Common myeloid progenitor, CD34-positive (primary cell): Measurements from ENCODE around the gene CYLD.

ENCODE experiments used
- CTCF ChIA-PET: fragments of 350-600 bp; sonication (Branson Sonifier 250); formaldehyde crosslinking; loops from one replicate; lab custom pipeline; 2021; ENCODE audit warnings: antibody characterized with exemption; lab: Charles Lee
- POLR2A ChIA-PET: fragments of 350-600 bp; sonication (Branson Sonifier 250); formaldehyde crosslinking; loops from one replicate; lab custom pipeline; 2021; ENCODE audit warnings: antibody characterized with exemption; lab: Charles Lee
- DNase-seq, 3 donors: peaks; one replicate each; pipeline versions ENCODE4 v3.0.0 to v3.0.0-alpha.2; 2013
- H3K27ac ChIP-seq, 2 experiments: 1 replicate in 1 of 2; 2 replicates in 1 of 2; pipeline ENCODE4 v1.7.0; 2013; ENCODE audit warnings: inconsistent platforms in 2 of 2, low read length in 2 of 2, mild to moderate bottlenecking in 2 of 2, low read depth in 1 of 2, moderate library complexity in 1 of 2; ENCODE audit not compliant: severe bottlenecking in 2 of 2, insufficient read depth in 1 of 2, poor library complexity in 1 of 2
- H3K27me3 ChIP-seq, 5 experiments: replicated peaks in 2 of 5; 1 replicate in 3 of 5; 2 replicates in 2 of 5; pipeline versions ENCODE4 v1.6.1 to v1.7.0; 2013; ENCODE audit warnings: low read length in 4 of 5, mild to moderate bottlenecking in 2 of 5, moderate library complexity in 2 of 5, inconsistent platforms in 1 of 5; ENCODE audit not compliant: insufficient read depth in 5 of 5, control insufficient read depth in 4 of 5
- H3K36me3 ChIP-seq, 4 experiments: 1 replicate in 2 of 4; 2 replicates in 2 of 4; pipeline versions ENCODE4 v1.6.1 to v1.7.0; 2013; ENCODE audit warnings: low read length in 3 of 4, control low read depth in 1 of 4, mild to moderate bottlenecking in 1 of 4; ENCODE audit not compliant: control insufficient read depth in 4 of 4, insufficient read depth in 4 of 4
- H3K4me1 ChIP-seq, 4 experiments: 1 replicate in 3 of 4; 2 replicates in 1 of 4; pipeline versions ENCODE4 v1.6.1 to v1.7.1; 2013; ENCODE audit warnings: low read length in 3 of 4, mild to moderate bottlenecking in 3 of 4, control low read depth in 1 of 4, inconsistent platforms in 1 of 4, moderate library complexity in 1 of 4; ENCODE audit not compliant: control insufficient read depth in 4 of 4, insufficient read depth in 4 of 4; ENCODE audit errors: control extremely low read depth in 1 of 4
- H3K4me3 ChIP-seq, 7 experiments: 1 replicate in 4 of 7; 2 replicates in 3 of 7; pipeline versions ENCODE4 v1.5.1 to v1.7.0; 2013; ENCODE audit warnings: mild to moderate bottlenecking in 7 of 7, low read length in 6 of 7, moderate library complexity in 6 of 7, inconsistent platforms in 2 of 7, low read depth in 2 of 7, control low read depth in 1 of 7; ENCODE audit not compliant: insufficient read depth in 4 of 7, control insufficient read depth in 1 of 7; ENCODE audit errors: extremely low read depth in 1 of 7
- H3K9me3 ChIP-seq, 5 experiments: 1 replicate in 4 of 5; 2 replicates in 1 of 5; pipeline versions ENCODE4 v1.6.1 to v1.7.1; 2013; ENCODE audit warnings: low read length in 4 of 5, mild to moderate bottlenecking in 2 of 5, inconsistent platforms in 1 of 5, low read depth in 1 of 5, moderate library complexity in 1 of 5; ENCODE audit not compliant: control insufficient read depth in 4 of 5, insufficient read depth in 2 of 5; ENCODE audit errors: control extremely low read depth in 1 of 5
- WGBS: methylation state at CpG from one replicate; pipeline ENCODE4 v1.1.5; 2013; ENCODE audit not compliant: insufficient coverage; 5-methylcytosine and 5-hydroxymethylcytosine counted together

Gene CYLD

DNA sequence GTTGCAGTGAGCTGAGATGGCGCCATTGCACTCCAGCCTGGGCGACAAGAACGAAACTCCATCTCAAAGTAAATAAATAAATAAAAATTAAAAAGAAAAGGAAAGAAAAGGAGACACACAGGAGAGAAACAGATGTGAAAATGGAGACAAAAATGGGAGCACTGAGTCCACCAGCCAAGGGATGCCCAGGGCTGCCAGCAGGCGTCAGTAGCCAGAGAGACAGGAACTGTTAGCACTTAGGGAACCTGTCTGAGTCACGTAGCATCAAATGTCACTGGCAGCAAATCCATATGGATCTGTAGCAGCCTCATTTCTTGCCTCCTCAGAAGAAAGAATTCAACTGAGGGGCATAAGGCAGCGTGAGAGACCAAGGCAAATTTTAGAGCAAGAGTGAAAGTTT lies 79.7 kb downstream of the CYLD start:
- Histone ChIP-seq H3K9me3 (no peaks in the 10 kb centered on the region), H3K27me3 (no peaks in the 10 kb centered on the region), H3K4me3 (no peak overlapping the region), H3K4me1 (peaks cover 0 to 5% (median 0%) of the 10 kb centered on the region in 4 experiments), H3K36me3 (no peaks in the 10 kb centered on the region), H3K27ac (no peak overlapping the region)
- CTCF ChIA-PET: interaction anchor here (0.7 to 1.4 kb wide), 3 partner anchors 9 to 45 kb away, joined by 3 to 4 read pairs (median 3); no protein-coding TSS in a partner anchor
- 98% methylated on average over 3 of the region's 6 CpGs for WGBS
- POLR2A ChIA-PET: no interaction called here
- DNase-seq: no peak

DNA sequence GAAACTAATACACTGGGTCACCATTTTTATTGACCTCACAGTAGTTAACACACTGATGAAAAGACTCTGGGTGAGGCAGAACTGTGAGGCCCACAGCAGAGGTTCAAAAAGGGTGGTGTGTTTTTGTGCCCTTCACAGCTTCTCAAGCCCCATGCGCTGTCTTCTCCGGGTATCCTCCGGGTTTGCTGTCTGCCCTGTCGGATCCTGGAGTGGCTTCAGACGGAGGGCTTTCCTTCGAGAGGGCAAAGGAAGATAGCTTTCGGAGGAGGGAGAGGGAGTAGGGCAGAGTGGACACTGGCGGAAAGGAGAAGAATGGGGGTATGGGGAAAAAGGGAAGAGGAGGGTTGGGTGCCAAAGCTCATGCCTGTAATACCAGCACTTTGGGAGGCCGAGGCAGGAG lies 80.8 kb downstream of the CYLD start:
- 81% methylated on average over 6 of the region's 9 CpGs for WGBS
- ChIA-PET CTCF (interaction anchor here (0.9 to 2.0 kb wide), 4 partner anchors 10 to 16 kb away, joined by 3 to 7 read pairs (median 4); no protein-coding TSS in a partner anchor), POLR2A (no interaction called here)

DNA sequence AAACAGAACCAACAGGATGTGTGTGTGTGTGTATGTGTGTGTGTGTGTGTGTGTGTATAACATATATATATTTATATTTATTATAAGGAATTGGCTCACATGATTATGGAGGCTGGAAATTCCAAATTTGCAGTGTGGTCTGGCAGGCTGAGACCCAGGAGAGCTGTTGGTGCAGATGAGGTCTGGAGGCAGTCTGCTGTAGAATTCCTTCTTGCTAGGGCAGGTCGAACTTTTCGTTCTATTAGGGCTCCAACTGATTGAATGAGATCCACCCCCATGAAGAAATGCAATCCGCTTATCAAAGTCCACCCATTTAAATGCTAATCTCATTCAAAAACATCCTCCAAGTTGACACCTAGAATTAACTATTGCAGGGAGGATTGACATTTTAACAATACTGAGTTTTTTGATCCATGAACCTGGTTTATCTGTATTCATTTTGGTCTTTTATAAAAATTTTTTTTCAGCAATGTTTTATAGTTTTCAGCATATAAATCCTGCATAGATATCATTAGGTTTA lies 85.0 kb downstream of the CYLD start:
- CTCF ChIA-PET: interaction anchor here (1.3 to 3.7 kb wide), 3 partner anchors 8 to 21 kb away, joined by 6 to 20 read pairs (median 6); no protein-coding TSS in a partner anchor
- peaks cover 0 to 5% (median 0%) of the 10 kb centered on the region in 4 experiments for H3K4me1 ChIP-seq
- DNase-seq: no peak
- POLR2A ChIA-PET: no interaction called here
- no peak overlapping the region for H3K27ac ChIP-seq
- H3K4me3 ChIP-seq: no peak overlapping the region
- no peaks in the 10 kb centered on the region for H3K27me3 ChIP-seq
- WGBS: 100% methylated on average over 2 of the region's 3 CpGs
- peaks cover 0 to 5% (median 0%) of the 10 kb centered on the region in 5 experiments for H3K9me3 ChIP-seq
- no peaks in the 10 kb centered on the region for H3K36me3 ChIP-seq

More for the DNA sequence above, 80.8 kb downstream of the CYLD start:
- H3K9me3 ChIP-seq: no peaks in the 10 kb centered on the region
- no peak overlapping the region for H3K4me3 ChIP-seq
- peaks cover 0 to 5% (median 0%) of the 10 kb centered on the region in 4 experiments for H3K4me1 ChIP-seq
- DNase-seq: no peak
- H3K36me3 ChIP-seq: no peaks in the 10 kb centered on the region
- no peak overlapping the region for H3K27ac ChIP-seq
- H3K27me3 ChIP-seq: no peaks in the 10 kb centered on the region

DNA sequence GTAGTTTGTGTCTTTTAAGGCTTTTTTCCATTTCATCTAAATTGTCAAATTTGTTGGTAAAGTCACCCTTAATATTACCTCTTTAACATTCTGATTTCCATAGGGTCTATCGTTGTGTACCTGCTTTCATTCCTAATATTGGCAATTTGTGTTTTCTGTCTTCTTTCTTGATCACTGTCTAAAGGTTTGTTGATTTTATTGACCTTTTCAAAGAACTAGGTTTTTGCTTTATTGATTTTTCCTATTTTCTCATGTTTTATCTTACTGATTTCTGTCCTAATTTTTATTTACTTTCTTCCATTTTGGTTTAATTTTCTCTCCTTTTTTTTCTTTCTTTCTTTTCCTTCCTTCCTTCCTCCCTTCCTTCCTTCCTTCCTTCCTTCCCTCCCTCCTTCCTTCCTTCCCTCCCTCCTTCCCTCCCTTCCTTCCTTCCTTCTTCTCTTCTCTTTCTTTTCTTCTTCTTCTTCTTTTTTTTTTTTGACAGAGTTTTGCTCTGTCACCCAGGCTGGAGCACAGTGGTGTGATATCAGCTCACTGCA lies 86.3 kb downstream of the CYLD start:
- ChIA-PET CTCF (interaction anchor here (2.1 kb wide), 1 partner anchor 22 kb away, joined by 6 read pairs; no protein-coding TSS in a partner anchor), POLR2A (no interaction called here)
- H3K27ac ChIP-seq: no peak overlapping the region
- peaks cover 0 to 5% (median 0%) of the 10 kb centered on the region in 4 experiments for H3K4me1 ChIP-seq
- DNase-seq: no peak
- no peaks in the 10 kb centered on the region for H3K27me3 ChIP-seq
- H3K36me3 ChIP-seq: no peaks in the 10 kb centered on the region
- H3K9me3 ChIP-seq: peaks cover 0 to 5% (median 0%) of the 10 kb centered on the region in 5 experiments
- WGBS: no CpG with 5 or more reads among the region's 1 CpG
- H3K4me3 ChIP-seq: no peak overlapping the region

DNA sequence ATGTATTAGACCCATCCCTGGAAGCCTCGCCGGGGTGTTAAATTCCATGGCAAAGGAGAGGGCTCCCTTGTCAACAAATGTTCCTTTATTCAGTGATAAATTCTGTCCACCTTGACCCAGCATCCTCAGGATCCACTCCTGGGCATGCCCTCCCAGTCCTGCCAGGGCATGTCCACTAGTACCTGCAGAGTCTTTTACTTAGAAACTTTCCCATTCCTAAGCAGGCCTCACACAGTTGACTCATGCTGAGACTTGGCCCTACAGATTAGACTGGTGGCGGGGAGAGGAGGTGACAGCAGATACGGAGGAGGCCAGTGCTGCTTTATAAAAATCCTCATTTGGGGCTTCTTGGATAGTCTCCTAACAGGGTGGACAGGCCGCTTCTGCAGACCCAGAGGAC lies 88.8 kb downstream of the CYLD start:
- Histone ChIP-seq H3K4me3 (no peak overlapping the region), H3K27me3 (no peaks in the 10 kb centered on the region), H3K36me3 (no peaks in the 10 kb centered on the region), H3K9me3 (peaks cover 0 to 5% (median 0%) of the 10 kb centered on the region in 5 experiments), H3K27ac (no peak overlapping the region), H3K4me1 (no peaks in the 10 kb centered on the region)
- no peak for DNase-seq
- 93% methylated on average over 4 of the region's 5 CpGs for WGBS
- CTCF ChIA-PET: interaction anchor here (0.8 to 1.2 kb wide), 3 partner anchors 10 to 24 kb away, joined by 3 to 6 read pairs (median 3); no protein-coding TSS in a partner anchor
- POLR2A ChIA-PET: no interaction called here

DNA sequence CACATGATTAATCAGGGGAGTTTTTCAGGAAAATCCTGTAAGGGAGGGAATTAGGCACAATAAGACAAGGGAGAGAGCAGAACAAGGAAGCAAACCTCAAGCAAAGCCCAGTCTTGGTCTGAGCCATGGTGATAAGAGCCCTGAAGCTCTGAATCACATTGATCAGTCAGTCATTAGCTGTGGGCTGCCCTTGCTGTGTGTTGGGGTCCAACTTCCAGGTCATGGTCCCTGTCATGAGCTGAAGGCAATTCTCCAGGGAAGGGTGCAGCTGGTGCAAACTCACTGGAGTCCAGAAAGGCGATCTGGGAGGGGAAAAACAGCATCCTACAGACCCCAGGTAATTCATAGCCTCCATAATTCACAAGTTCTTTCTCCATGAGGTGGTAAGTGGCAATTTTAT lies 89.9 kb downstream of the CYLD start:
- CTCF ChIA-PET: interaction anchor here (1.0 to 1.3 kb wide), 4 partner anchors 9 to 25 kb away, joined by 3 to 6 read pairs (median 5); no protein-coding TSS in a partner anchor
- POLR2A ChIA-PET: no interaction called here
- whole genome bisulfite sequencing: no CpG with 5 or more reads among the region's 1 CpG
- Histone ChIP-seq H3K4me3 (no peak overlapping the region), H3K27ac (no peak overlapping the region), H3K9me3 (peaks cover 0 to 5% (median 0%) of the 10 kb centered on the region in 5 experiments), H3K36me3 (no peaks in the 10 kb centered on the region), H3K4me1 (no peaks in the 10 kb centered on the region), H3K27me3 (peaks cover 0 to under 1% (median 0%) of the 10 kb centered on the region in 5 experiments)
- no peak for DNase-seq

DNA sequence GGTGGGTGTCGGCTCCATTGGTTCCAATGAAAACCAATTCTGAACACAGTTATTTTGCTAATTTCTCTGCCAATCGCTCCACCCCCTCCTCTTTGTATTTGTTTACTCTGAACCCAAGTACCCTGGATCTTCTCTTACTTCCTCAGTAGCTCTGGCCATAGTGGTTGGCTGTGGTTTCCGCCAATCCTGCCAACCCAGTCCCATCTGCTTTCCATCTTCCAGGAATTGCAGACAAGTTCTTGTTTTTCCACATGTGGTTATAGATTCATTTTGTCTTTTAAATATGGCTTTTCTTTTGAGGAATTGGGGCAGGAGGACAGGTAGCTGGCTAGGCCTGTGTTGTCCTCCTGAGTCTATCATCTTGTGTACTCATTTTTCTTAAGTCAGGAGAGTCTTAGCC lies 92.0 kb downstream of the CYLD start:
- ChIA-PET CTCF (interaction anchor here (1.0 to 1.4 kb wide), 2 partner anchors 16 to 28 kb away, joined by 3 to 8 read pairs; no protein-coding TSS in a partner anchor), POLR2A (interaction anchor here (0.7 kb wide), 1 partner anchor 22 kb away, joined by 3 read pairs; no protein-coding TSS in a partner anchor)
- no CpG with 5 or more reads among the region's 3 CpGs for WGBS
- Histone ChIP-seq H3K36me3 (no peaks in the 10 kb centered on the region), H3K27ac (no peak overlapping the region), H3K27me3 (peaks cover 0 to 3% (median 0%) of the 10 kb centered on the region in 5 experiments), H3K9me3 (peaks cover 0 to 5% (median 0%) of the 10 kb centered on the region in 5 experiments), H3K4me3 (no peak overlapping the region), H3K4me1 (peaks cover 0 to 3% (median 0%) of the 10 kb centered on the region in 4 experiments)
- no peak for DNase-seq
